B cell (primary cell): ENCODE measurements around the gene DCUN1D2.

ENCODE experiments used
- EZH2 ChIP-seq: IDR thresholded peaks from 2 replicates; pipeline ENCODE4 v1.6.1; 2012; ENCODE audit warnings: borderline replicate concordance, low read depth, mild to moderate bottlenecking, moderate library complexity, low read length; ENCODE audit not compliant: insufficient read depth, poor library complexity, severe bottlenecking
- TF ChIP-seq, protein P1 (sequence below): fragments of 200-600 bp; IDR thresholded peaks from one replicate; pipeline ENCODE4 v1.8.0; 2022; ENCODE audit warnings: antibody characterized with exemption, mild to moderate bottlenecking

GRCh38 chr13:113474179-113474578 is 16.3 kb downstream of the DCUN1D2 start:
- TF ChIP-seq, protein P1, sequence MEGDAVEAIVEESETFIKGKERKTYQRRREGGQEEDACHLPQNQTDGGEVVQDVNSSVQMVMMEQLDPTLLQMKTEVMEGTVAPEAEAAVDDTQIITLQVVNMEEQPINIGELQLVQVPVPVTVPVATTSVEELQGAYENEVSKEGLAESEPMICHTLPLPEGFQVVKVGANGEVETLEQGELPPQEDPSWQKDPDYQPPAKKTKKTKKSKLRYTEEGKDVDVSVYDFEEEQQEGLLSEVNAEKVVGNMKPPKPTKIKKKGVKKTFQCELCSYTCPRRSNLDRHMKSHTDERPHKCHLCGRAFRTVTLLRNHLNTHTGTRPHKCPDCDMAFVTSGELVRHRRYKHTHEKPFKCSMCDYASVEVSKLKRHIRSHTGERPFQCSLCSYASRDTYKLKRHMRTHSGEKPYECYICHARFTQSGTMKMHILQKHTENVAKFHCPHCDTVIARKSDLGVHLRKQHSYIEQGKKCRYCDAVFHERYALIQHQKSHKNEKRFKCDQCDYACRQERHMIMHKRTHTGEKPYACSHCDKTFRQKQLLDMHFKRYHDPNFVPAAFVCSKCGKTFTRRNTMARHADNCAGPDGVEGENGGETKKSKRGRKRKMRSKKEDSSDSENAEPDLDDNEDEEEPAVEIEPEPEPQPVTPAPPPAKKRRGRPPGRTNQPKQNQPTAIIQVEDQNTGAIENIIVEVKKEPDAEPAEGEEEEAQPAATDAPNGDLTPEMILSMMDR, result no peak
- TF ChIP-seq EZH2, result no peak
